HS-27A (cell line): ENCODE results near the gene SH3PXD2A.

Source experiments
- DNase-seq: peaks from one replicate; pipeline ENCODE4 v3.0.0-alpha.2; 2012; ENCODE audit warnings: low read depth, missing footprints

Gene SH3PXD2A

DNA sequence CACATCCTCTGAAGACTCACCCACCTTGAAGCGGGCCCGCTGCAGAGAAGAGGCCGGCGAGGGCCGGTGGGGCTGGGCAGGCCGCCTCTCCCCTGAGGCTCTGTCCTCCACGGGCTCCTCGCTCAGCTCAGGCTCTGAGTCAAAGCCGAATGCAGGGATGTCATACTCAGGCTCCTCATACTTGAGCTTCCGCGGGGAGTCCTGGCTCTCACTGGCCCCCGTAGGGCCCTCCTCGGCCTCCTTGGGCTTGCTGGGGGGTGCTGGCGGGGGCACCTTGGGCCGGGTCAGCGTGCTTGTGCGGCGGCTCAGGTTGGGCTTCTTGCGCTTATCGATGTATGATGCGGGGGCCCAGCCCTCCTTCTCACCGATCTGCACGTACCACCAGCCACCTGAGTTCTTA is 252.0 kb downstream of the SH3PXD2A start:
- no peak for DNase-seq

DNA sequence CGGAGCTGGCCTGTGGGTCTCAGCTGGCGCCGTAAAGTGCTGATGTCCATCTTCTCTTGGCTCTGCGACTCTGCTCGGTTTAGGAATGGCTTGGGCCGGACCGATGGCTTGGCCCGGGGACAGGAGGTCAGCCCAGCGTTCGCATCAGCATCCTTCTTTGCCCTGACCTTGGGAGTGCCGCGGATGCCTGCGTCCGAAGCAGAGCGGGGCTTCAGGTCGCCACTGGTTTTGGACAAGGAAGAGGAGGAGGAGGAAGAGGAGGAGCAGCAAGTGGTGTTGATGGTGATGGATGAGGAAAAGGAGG is 252.6 kb downstream of the SH3PXD2A start:
- DNase-seq, result no peak

DNA sequence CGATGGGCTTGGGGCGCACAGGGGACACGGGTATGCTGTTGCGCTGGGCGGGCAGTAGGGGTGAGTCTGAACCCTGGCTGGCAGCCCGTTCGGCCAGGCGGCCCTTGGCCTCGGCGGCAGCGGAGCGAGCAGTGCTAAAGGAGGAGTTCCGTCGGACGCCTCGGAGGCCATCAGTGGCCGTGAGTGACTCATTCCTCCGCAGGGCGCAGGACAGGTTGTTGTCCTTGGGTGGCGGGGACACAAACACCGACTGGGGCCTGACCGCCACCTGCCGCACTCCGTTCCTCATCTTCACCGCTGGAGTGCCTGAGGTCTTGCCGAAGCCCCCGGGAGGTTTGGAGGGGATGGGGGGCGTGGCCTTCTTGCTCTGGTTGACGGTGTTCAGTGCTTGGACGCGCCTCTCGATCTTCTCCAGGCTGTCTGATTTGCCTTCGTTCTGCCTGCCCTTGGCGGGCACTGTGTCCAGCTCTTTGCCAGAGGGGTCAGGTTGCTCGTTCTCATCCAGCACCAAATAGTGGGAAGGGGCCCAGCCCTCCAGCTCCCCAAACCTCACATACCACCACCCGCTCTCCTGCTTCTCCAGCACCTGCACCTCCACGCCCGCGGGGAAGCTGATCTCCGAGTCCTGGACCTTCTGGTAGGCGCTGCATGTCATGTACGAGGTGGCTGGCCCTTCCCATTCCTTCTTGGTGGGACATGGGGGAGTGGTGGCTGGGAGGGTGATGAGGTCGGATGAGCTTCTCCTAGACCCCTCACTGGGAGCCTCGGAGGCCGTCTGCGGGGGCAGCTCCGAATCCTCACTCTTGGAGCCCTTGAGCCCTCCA is 253.1 kb downstream of the SH3PXD2A start:
- DNase-seq, result no peak

DNA sequence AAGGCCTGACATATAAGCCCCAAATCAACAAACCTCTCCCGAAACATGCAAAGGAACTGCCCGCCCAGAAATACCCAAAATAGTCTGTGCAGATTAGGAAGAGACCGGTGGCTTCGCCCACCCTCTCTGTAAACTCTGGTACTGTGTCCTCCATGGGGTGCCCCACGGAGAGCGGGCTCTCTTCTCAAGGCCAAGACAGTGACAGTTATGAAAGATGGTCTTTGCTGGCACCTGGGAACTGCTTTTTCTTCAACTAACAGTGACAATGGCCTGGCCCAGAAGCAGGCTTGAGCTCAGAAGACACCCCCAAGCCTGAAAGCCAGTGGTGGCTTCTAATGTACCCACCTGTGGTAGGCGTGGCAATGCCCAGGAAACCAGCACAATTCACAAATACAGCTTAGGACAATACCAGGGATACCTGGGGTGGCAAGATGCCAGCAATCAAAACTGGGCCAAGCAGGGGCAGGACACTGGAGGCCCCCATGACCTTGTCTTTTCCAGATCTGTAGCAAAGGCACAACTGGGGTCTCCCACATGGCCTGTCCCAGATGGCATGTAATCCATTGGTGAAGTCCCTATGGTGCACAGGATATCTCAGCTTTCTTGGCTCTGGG is 254.3 kb downstream of the SH3PXD2A start:
- DNase-seq, result no peak

GRCh38 chr10:103600325-103600724 is 255.1 kb downstream of the SH3PXD2A start:
- DNase-seq, result no peak

DNA sequence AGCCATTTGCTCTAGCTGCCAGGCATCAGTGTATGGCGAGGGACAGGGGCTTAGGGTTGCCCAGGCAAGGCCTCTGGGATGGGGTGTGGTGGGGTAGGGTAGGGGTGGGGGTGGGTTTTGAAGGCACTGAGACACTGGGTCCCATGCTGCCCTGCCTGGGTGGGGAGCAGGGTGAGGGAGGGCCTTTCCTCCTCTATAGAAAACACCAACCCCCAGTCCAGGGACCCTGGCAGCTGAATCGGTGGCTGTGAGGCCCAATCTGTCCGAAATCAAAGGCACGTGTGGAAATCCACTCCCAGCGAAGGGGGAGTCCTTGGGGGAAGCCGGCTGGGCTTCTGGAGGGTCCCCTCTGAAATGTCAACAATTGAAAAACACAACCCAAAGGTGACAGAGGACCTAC is 255.5 kb downstream of the SH3PXD2A start:
- no peak for DNase-seq

DNA sequence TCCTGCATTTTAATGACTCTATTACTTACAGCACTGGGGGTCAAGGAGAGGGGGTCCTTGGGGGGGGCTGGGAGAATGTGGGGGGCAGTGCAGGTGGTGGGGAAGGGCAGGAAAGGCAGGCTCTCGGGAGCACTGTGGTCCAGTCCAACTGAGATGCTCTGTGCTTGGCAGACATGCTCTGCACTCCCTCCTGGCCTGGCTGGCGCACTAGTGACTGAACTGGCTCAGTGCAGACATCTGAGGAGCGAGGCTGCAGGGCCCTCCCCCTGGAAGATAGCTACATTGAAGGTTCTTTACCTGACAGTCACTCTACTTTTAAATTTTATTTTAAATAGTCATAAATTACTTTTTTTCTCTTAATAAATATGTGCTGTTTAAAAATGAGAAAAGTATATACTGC is 256.2 kb downstream of the SH3PXD2A start:
- no peak for DNase-seq

GRCh38 chr10:103598654-103599115 is 256.7 kb downstream of the SH3PXD2A start:
- DNase-seq, result peak; percentile 15

DNA sequence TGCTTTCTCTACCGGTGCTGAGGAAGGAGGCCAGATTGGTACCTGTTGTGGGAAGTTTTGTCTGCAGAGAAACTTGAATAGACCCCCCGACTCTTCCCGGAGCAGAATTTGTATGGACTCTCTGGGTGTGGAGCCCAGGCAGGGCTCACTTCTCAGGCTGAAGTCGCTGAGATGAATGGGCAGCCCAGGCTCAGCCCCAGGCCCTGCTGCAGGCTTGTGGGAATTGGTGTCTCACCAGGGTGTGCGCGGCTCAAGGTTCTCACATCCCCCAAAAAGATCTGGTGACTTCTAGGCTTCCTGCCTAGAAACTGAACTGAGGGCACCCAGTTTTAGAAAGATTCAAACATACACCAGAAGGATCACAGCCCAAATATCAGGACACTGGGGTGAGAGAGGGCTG is 258.4 kb downstream of the SH3PXD2A start:
- no peak for DNase-seq

- DNase-seq, result no peak
Observed at GRCh38 chr10:103595933-103596726, 259.2 kb downstream of the SH3PXD2A start.

GRCh38 chr10:103593022-103593570 is 262.3 kb downstream of the SH3PXD2A start:
- DNase-seq, result no peak

DNA sequence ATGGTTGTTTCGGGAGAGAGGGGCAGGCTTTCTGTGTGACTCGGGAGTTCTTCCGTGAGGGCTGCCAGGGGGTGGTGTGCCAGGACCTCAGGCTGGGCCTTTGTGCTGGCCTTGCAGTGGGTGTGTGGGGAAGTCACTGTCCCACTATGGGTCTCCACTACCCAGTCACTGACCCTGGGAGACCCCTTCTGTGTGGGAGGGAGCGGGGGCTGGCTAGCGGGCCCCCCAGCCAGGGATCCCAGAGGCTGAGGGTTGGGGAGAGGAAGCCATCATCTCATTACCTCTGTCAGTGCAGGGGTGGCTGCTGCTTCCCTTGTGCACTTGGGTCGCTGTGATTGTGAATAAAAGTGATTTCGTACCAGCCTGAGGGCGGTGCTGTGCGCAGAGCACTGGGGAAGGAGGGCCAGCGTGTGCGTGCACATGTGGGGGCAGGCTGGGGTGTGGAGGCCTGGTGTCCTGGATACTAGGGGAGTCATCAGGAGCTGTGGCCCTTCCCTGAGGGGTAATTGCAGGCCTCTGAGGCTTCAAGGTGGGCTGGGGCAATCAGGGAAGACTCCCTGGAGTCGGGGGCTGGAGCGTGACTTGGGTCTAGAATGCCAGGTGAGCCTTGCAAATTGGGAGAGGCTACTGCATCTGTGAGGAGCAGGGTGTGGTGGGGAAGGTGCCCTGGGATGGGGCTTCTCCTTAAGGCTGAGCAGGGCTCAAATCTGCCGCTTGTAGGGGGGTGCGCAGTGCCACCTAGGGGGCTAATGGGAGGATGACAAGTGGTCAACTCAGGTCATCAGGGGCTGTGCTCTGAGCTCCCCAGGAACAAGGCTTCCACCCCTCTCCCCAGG is 263.0 kb downstream of the SH3PXD2A start:
- no peak for DNase-seq

DNA sequence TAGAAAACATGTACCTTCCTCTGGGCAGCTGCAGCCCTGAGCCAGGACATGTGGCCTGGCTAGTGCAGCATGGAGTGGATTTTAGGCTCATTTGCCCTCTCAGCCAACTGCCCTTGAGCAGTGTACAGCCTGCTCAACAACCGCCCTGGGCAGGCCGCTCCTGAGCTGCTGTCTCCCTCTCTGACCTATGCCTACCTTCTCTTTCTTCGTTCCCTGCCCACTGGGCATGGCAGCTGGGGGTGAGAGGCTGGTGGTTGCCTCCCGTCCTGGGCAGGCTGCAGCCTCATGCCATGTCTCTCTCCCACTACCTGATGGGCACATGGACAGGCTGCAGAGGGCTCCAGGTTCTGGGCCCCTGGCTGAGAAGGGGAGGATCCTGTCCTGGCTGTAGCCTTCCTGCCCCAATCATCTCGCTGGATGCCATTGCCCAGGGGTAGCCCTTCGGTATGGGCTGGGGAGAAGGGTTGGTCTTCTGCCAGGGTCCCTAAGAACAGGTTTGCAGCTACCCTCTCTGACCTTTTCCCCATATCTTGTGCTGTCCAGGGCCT is 264.6 kb downstream of the SH3PXD2A start:
- no peak for DNase-seq

GRCh38 chr10:103590060-103590459 is 265.3 kb downstream of the SH3PXD2A start:
- DNase-seq, result no peak

GRCh38 chr10:103589074-103589630 is 266.2 kb downstream of the SH3PXD2A start:
- no peak for DNase-seq

GRCh38 chr10:103587073-103587472 is 268.3 kb downstream of the SH3PXD2A start:
- no peak for DNase-seq

GRCh38 chr10:103585011-103585405 is 270.4 kb downstream of the SH3PXD2A start:
- DNase-seq, result no peak

DNA sequence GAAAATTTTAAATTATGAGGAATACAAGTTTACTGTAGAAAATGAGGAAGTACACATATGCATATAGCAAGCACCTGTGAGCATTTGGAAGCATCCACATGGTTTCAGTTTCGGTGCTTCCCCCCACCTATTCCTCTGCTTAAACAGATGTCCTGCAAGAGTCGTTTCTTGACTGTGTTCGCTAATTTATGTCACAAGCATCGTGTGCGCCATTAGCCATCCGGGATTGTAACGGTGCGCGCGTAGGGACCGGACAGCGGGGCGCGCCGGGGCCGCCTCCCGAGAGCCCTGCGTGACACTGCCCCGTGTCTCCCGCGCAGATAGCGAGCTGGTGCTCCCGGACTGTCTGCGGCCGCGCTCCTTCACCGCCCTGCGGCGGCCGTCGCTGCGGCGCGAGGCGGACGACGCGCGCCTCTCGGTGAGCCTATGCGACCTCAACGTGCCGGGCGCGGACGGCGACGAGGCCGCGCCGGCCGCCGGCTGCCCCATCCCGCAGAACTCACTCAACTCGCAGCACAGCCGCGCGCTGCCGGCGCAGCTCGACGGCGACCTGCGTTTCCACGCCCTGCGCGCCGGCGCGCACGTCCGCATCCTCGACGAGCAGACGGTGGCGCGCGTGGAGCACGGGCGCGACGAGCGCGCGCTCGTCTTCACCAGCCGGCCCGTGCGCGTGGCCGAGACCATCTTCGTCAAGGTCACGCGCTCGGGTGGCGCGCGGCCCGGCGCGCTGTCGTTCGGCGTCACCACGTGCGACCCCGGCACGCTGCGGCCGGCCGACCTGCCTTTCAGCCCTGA is 271.0 kb downstream of the SH3PXD2A start:
- DNase-seq, result no peak

- no peak for DNase-seq
Observed at GRCh38 chr10:103583871-103584215, 271.5 kb downstream of the SH3PXD2A start.

DNA sequence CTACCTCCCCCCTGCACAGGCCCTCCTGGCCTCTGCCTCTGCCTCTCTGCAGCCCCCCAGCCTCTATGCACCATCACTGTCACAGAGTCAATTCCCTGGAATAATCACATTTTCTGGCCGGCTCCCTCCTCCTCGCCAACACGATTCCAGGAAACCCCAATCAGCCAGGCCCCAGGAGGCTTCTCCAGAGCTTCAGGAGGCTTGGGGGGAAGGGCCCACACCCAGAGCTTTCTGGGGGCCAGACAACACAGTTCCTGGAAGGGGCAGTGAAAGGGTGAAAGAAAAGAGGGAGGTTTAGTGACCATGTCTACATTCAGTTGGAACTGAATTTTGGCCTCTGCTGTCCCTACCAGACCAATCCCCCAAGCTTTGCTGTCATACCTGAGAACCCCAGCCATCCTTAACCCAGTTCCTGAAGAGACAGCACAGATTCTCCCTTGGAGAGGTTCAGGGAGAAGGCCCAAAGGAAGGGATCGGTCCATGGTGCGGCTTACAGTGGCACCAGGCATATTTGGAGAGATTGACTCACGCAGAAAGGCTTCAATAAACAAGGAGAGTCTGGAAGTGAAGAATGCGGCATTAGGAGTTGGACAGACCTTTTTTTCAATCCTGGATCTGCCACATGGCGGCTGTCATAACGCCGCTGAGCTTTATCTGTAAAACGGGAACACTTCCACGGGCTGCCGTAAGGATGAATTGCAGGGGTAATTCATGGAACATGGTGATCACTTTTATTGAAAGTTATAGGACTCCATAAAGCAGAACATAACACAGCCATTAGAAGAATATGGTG is 272.8 kb downstream of the SH3PXD2A start:
- DNase-seq, result no peak
